WTC11 (cell line): ENCODE data around the gene ACACA. TPM values are rescaled to one million over a fixed set of nuclear protein-coding genes. Genes with fewer than 3 reads are reported as not detected.
A peak's percentile ranks its signal among the peaks of the same experiment; 100 is the strongest.

Experiments used
- ATAC-seq: fragments of 200-7000 bp; cut with Tn5 transposase; 2 replicates; pipeline ENCODE4 v1.10.0; 2021; ENCODE audit warnings: mild to moderate bottlenecking, moderate library complexity
- CTCF ChIA-PET: fragments of 300-600 bp; sonication (Branson Sonifier 250); formaldehyde crosslinking; loops from one replicate; lab custom pipeline; 2021; ENCODE audit warnings: antibody characterized with exemption; lab: Charles Lee
- POLR2A ChIA-PET: fragments of 350-600 bp; sonication (Branson Sonifier 250); formaldehyde crosslinking; loops from one replicate; lab custom pipeline; 2021; ENCODE audit warnings: antibody characterized with exemption; lab: Charles Lee
- DNase-seq: peaks from one replicate; pipeline ENCODE4 v3.0.0; 2021; ENCODE audit warnings: low spot score
- H3K27ac Mint-ChIP-seq: 2 replicates; pipeline ENCODE4 v1.8.0; 2021; ENCODE audit warnings: mixed read lengths
- H3K27me3 Mint-ChIP-seq: 2 replicates; pipeline ENCODE4 v1.8.0; 2021; ENCODE audit warnings: low read depth, mild to moderate bottlenecking, moderate library complexity, mixed read lengths
- H3K36me3 Mint-ChIP-seq: 2 replicates; pipeline ENCODE4 v1.8.0; 2021; ENCODE audit warnings: mixed read lengths
- H3K4me1 Mint-ChIP-seq: 2 replicates; pipeline ENCODE4 v1.8.0; 2022; ENCODE audit warnings: mixed read lengths
- H3K4me3 Mint-ChIP-seq: 2 replicates; pipeline ENCODE4 v1.8.0; 2021; ENCODE audit warnings: mild to moderate bottlenecking, moderate library complexity, mixed read lengths
- H3K9me3 Mint-ChIP-seq: 2 replicates; pipeline ENCODE4 v1.8.0; 2021; ENCODE audit warnings: mixed read lengths
- CREB1 ChIP-seq: sonication (generic); formaldehyde crosslinking; IDR thresholded peaks from 2 replicates; pipeline ENCODE4 v1.8.0; 2023; ENCODE audit warnings: mild to moderate bottlenecking, missing genetic modification reagents
- GTF2I ChIP-seq: fragments of 250-450 bp; sonication (Bioruptor Pico); conservative IDR thresholded peaks from 2 replicates; pipeline ENCODE4 v1.4.0; 2021; ENCODE audit warnings: mild to moderate bottlenecking
- HMGA2 ChIP-seq: fragments of 250-450 bp; sonication (Bioruptor Pico); IDR thresholded peaks from 2 replicates; pipeline ENCODE4 v1.4.0; 2021; ENCODE audit warnings: mild to moderate bottlenecking, moderate library complexity
- JAZF1 ChIP-seq: fragments of 250-450 bp; sonication (Bioruptor Pico); IDR thresholded peaks from 2 replicates; pipeline ENCODE4 v1.9.0; 2021; ENCODE audit warnings: moderate library complexity, mild to moderate bottlenecking, inconsistent platforms
- MXD4 ChIP-seq: fragments of 250-450 bp; sonication (Bioruptor Pico); IDR thresholded peaks from 2 replicates; pipeline ENCODE4 v1.8.0; 2021; ENCODE audit warnings: mild to moderate bottlenecking, moderate library complexity, borderline replicate concordance
- SMAD3 ChIP-seq: sonication (generic); formaldehyde crosslinking; IDR thresholded peaks from 2 replicates; pipeline ENCODE4 v1.8.0; 2022; ENCODE audit warnings: missing genetic modification reagents, mild to moderate bottlenecking, borderline replicate concordance
- SMAD4 ChIP-seq: sonication (generic); formaldehyde crosslinking; IDR thresholded peaks from 2 replicates; pipeline ENCODE4 v1.8.0; 2022; ENCODE audit warnings: mild to moderate bottlenecking, missing genetic modification reagents
- SP1 ChIP-seq: sonication (generic); formaldehyde crosslinking; conservative IDR thresholded peaks from 2 replicates; pipeline ENCODE4 v1.8.1; 2022; ENCODE audit warnings: missing genetic modification reagents
- TEAD4 ChIP-seq: sonication (generic); formaldehyde crosslinking; IDR thresholded peaks from 2 replicates; pipeline ENCODE4 v1.8.0; 2022; ENCODE audit warnings: mild to moderate bottlenecking, missing genetic modification reagents
- ZNF416 ChIP-seq: fragments of 250-450 bp; sonication (Bioruptor Pico); IDR thresholded peaks from 2 replicates; pipeline ENCODE4 v1.9.0; 2021; ENCODE audit warnings: mild to moderate bottlenecking, inconsistent platforms
- total RNA-seq: library from RNA; stranded (reverse); gene quantifications from 3 replicates; pipeline ENCODE4 v1.2.3, GENCODE V29; 2021
- TF ChIP-seq, protein P1 (sequence below): fragments of 250-450 bp; sonication (Bioruptor Pico); IDR thresholded peaks from 2 replicates; pipeline ENCODE4 v1.9.0; 2021; ENCODE audit warnings: mild to moderate bottlenecking, borderline replicate concordance
- TF ChIP-seq, protein P2 (sequence below): fragments of 250-450 bp; sonication (Bioruptor Pico); conservative IDR thresholded peaks from 2 replicates; pipeline ENCODE4 v1.9.0; 2021; ENCODE audit warnings: mild to moderate bottlenecking
- TF ChIP-seq, protein P3 (sequence below): fragments of 250-450 bp; sonication (Bioruptor Pico); IDR thresholded peaks from 2 replicates; pipeline ENCODE4 v1.9.0; 2021; ENCODE audit warnings: mild to moderate bottlenecking
- TF ChIP-seq, protein P4 (sequence below): sonication (generic); formaldehyde crosslinking; IDR thresholded peaks from 2 replicates; pipeline ENCODE4 v1.8.0; 2022; ENCODE audit warnings: mild to moderate bottlenecking, missing genetic modification reagents
- TF ChIP-seq, protein P5 (sequence below): sonication (generic); formaldehyde crosslinking; IDR thresholded peaks from 2 replicates; pipeline ENCODE4 v1.8.1; 2022; ENCODE audit warnings: missing genetic modification reagents, borderline replicate concordance
- TF ChIP-seq, protein P6 (sequence below): sonication (generic); formaldehyde crosslinking; conservative IDR thresholded peaks from 2 replicates; pipeline ENCODE4 v1.8.1; 2022; ENCODE audit warnings: mild to moderate bottlenecking, missing genetic modification reagents
- TF ChIP-seq, protein P7 (sequence below): sonication (generic); formaldehyde crosslinking; IDR thresholded peaks from 2 replicates; pipeline ENCODE4 v1.8.1; 2023; ENCODE audit warnings: mild to moderate bottlenecking, missing genetic modification reagents
- TF ChIP-seq, protein P8 (sequence below): sonication (generic); formaldehyde crosslinking; IDR thresholded peaks from 2 replicates; pipeline ENCODE4 v1.8.0; 2022; ENCODE audit warnings: mild to moderate bottlenecking, missing genetic modification reagents

ACACA gene
- total RNA-seq, 1 experiment from 2014 or later, result 167 TPM

DNA sequence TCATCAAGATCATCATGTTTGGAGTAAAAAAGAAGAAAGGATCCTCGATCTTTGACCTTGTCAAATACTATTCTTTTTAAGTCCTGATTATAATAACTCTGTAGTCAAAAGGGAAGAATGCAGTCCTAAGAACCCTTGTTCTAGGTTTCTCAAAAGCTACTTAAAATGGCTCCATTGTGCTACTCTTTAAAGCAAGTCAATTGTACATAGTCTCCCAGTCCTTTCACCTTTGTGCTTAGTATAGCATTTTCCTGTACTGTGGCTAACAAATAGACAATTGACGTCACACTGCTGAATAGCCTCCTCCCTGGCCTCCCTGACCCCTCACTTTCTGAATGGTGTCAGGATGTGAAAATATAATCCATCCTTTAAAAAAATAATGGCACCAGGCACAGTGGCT, 285.0 kb downstream of the ACACA start:
- Mint-ChIP-seq H3K4me1 (peaks cover 42% of the 10 kb centered on the region), H3K4me3 (no peak overlapping the region), H3K36me3 (peaks cover 44% of the 10 kb centered on the region), H3K9me3 (no peaks in the 10 kb centered on the region), H3K27ac (no peak overlapping the region), H3K27me3 (no peaks in the 10 kb centered on the region)
- CTCF ChIA-PET, result interaction anchor here (0.6 kb wide), 1 partner anchor 330 kb away, joined by 3 read pairs; no protein-coding TSS in a partner anchor
- POLR2A ChIA-PET, result no interaction called here
- no peak for DNase-seq
- TF ChIP-seq, protein P1, sequence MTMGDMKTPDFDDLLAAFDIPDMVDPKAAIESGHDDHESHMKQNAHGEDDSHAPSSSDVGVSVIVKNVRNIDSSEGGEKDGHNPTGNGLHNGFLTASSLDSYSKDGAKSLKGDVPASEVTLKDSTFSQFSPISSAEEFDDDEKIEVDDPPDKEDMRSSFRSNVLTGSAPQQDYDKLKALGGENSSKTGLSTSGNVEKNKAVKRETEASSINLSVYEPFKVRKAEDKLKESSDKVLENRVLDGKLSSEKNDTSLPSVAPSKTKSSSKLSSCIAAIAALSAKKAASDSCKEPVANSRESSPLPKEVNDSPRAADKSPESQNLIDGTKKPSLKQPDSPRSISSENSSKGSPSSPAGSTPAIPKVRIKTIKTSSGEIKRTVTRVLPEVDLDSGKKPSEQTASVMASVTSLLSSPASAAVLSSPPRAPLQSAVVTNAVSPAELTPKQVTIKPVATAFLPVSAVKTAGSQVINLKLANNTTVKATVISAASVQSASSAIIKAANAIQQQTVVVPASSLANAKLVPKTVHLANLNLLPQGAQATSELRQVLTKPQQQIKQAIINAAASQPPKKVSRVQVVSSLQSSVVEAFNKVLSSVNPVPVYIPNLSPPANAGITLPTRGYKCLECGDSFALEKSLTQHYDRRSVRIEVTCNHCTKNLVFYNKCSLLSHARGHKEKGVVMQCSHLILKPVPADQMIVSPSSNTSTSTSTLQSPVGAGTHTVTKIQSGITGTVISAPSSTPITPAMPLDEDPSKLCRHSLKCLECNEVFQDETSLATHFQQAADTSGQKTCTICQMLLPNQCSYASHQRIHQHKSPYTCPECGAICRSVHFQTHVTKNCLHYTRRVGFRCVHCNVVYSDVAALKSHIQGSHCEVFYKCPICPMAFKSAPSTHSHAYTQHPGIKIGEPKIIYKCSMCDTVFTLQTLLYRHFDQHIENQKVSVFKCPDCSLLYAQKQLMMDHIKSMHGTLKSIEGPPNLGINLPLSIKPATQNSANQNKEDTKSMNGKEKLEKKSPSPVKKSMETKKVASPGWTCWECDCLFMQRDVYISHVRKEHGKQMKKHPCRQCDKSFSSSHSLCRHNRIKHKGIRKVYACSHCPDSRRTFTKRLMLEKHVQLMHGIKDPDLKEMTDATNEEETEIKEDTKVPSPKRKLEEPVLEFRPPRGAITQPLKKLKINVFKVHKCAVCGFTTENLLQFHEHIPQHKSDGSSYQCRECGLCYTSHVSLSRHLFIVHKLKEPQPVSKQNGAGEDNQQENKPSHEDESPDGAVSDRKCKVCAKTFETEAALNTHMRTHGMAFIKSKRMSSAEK (CRISPR knock-in tag), result no peak
- TF ChIP-seq JAZF1 (CRISPR knock-in tag) (no peak), CREB1 (no peak), SMAD3 (CRISPR knock-in tag) (no peak), GTF2I (CRISPR knock-in tag) (no peak), SP1 (CRISPR knock-in tag) (no peak), ZNF416 (no peak), TEAD4 (no peak)
- TF ChIP-seq, protein P2, sequence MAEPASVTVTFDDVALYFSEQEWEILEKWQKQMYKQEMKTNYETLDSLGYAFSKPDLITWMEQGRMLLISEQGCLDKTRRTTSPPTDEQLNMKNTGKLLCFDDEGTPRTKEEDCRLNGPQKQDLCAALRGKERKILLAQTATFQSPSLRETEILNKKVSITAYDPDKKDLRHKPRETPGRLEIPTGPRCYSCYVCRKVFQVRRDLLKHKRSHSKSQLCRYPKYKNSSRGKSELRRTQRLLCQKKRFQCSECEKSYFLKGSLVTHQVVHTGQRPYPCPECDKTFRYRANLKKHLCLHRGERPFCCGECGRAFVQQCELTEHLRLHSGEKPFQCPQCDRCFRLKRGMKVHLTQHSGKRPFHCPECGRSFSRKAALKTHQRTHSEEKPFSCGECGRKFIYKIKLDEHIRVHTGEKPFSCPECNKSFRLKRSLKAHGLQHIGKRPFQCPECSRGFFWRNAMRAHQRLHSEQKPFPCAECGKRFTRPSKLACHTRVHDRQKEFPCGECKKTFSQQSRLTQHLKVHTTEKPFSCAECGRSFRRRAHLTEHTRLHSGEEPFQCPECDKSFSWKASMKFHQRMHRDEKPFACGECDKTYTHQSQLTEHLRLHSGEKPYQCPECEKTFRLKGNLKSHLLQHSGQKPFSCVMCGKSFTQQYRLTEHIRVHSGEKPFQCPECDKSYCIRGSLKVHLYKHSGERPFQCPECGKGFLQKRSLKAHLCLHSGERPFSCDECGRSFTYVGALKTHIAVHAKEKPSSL (CRISPR knock-in tag), result no peak
- TF ChIP-seq, protein P3, sequence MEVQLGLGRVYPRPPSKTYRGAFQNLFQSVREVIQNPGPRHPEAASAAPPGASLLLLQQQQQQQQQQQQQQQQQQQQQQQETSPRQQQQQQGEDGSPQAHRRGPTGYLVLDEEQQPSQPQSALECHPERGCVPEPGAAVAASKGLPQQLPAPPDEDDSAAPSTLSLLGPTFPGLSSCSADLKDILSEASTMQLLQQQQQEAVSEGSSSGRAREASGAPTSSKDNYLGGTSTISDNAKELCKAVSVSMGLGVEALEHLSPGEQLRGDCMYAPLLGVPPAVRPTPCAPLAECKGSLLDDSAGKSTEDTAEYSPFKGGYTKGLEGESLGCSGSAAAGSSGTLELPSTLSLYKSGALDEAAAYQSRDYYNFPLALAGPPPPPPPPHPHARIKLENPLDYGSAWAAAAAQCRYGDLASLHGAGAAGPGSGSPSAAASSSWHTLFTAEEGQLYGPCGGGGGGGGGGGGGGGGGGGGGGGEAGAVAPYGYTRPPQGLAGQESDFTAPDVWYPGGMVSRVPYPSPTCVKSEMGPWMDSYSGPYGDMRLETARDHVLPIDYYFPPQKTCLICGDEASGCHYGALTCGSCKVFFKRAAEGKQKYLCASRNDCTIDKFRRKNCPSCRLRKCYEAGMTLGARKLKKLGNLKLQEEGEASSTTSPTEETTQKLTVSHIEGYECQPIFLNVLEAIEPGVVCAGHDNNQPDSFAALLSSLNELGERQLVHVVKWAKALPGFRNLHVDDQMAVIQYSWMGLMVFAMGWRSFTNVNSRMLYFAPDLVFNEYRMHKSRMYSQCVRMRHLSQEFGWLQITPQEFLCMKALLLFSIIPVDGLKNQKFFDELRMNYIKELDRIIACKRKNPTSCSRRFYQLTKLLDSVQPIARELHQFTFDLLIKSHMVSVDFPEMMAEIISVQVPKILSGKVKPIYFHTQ, result no peak
- TF ChIP-seq, protein P4, sequence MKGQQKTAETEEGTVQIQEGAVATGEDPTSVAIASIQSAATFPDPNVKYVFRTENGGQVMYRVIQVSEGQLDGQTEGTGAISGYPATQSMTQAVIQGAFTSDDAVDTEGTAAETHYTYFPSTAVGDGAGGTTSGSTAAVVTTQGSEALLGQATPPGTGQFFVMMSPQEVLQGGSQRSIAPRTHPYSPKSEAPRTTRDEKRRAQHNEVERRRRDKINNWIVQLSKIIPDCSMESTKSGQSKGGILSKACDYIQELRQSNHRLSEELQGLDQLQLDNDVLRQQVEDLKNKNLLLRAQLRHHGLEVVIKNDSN, result no peak
- TF ChIP-seq, protein P5, sequence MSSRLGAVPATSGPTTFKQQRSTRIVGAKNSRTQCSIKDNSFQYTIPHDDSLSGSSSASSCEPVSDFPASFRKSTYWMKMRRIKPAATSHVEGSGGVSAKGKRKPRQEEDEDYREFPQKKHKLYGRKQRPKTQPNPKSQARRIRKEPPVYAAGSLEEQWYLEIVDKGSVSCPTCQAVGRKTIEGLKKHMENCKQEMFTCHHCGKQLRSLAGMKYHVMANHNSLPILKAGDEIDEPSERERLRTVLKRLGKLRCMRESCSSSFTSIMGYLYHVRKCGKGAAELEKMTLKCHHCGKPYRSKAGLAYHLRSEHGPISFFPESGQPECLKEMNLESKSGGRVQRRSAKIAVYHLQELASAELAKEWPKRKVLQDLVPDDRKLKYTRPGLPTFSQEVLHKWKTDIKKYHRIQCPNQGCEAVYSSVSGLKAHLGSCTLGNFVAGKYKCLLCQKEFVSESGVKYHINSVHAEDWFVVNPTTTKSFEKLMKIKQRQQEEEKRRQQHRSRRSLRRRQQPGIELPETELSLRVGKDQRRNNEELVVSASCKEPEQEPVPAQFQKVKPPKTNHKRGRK, result no peak
- ATAC-seq, result no peak

DNA sequence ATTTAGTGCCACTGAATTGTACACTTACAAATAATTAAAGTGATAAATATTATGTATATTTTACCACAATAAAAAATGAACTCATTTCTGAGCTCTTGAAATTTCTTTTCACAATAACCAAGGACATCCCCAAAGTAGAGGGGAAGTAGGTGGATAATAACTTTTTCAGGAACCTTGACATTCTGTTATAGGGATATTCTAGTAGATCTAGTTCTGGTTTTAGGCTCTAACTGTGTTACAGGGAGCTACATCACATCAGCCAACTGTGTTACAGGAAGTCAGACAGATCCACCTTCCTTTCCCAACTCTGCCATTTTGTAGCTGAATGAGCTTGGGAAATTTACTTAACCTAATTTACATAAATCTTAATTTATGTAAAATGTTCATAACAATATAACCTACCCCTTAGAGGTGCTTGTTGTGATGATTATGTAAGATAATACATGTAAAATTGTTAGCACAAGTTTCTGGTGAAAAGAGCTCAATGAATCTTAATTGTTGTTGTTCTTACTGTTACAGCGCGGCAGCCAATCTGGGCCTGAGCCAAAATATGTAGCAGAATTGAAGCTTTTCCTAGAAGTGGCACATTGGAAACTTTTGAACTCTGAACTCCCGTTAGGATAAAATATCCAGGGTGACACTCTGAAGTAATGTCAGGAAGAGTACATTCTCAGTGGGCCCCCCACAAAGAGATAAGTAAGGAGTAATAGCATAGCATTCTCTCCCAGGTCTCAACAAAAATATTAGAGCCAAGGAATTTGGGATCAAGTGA, 288.1 kb downstream of the ACACA start:
- Mint-ChIP-seq H3K36me3 (peaks cover 36% of the 10 kb centered on the region), H3K4me1 (peaks cover 44% of the 10 kb centered on the region), H3K4me3 (no peak overlapping the region), H3K9me3 (no peaks in the 10 kb centered on the region), H3K27me3 (no peaks in the 10 kb centered on the region), H3K27ac (peak overlapping the region; percentile 94; the same call in 1 of the 2 replicates)
- ATAC-seq (no peak), DNase-seq (no peak)
- POLR2A ChIA-PET, result no interaction called here
- CTCF ChIA-PET, result interaction anchor here (1.3 to 3.0 kb wide), 2 partner anchors 56 to 121 kb away, joined by 6 to 16 read pairs; no protein-coding TSS in a partner anchor
- TF ChIP-seq, protein P6, sequence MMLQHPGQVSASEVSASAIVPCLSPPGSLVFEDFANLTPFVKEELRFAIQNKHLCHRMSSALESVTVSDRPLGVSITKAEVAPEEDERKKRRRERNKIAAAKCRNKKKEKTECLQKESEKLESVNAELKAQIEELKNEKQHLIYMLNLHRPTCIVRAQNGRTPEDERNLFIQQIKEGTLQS (CRISPR knock-in tag), result no peak
- TF ChIP-seq JAZF1 (CRISPR knock-in tag) (no peak), SMAD4 (CRISPR knock-in tag) (no peak), HMGA2 (CRISPR knock-in tag) (no peak), MXD4 (no peak)
- TF ChIP-seq, protein P7, sequence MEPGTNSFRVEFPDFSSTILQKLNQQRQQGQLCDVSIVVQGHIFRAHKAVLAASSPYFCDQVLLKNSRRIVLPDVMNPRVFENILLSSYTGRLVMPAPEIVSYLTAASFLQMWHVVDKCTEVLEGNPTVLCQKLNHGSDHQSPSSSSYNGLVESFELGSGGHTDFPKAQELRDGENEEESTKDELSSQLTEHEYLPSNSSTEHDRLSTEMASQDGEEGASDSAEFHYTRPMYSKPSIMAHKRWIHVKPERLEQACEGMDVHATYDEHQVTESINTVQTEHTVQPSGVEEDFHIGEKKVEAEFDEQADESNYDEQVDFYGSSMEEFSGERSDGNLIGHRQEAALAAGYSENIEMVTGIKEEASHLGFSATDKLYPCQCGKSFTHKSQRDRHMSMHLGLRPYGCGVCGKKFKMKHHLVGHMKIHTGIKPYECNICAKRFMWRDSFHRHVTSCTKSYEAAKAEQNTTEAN (CRISPR knock-in tag), result no peak
- TF ChIP-seq, protein P8, sequence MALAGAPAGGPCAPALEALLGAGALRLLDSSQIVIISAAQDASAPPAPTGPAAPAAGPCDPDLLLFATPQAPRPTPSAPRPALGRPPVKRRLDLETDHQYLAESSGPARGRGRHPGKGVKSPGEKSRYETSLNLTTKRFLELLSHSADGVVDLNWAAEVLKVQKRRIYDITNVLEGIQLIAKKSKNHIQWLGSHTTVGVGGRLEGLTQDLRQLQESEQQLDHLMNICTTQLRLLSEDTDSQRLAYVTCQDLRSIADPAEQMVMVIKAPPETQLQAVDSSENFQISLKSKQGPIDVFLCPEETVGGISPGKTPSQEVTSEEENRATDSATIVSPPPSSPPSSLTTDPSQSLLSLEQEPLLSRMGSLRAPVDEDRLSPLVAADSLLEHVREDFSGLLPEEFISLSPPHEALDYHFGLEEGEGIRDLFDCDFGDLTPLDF, result no peak
